T47D (cell line): ENCODE data around the gene SATB2.

Experiments used
- DNase-seq, 2 experiments: peaks; one replicate each; pipeline versions ENCODE4 v3.0.0 to v3.0.0-alpha.2; 2011 to 2012; ENCODE audit warnings: low read depth in 1 of 2, low spot score in 1 of 2
- JUND ChIP-seq: IDR thresholded peaks from 2 replicates; pipeline ENCODE4 v1.6.1; 2012; ENCODE audit warnings: low read depth
- in situ Hi-C: cut with HindIII; loops from 2 replicates; pipeline ENCODE4 v1.10.0; 2016; ENCODE audit warnings: low sequenced_read_pairs, low pct_unique_long_range_greater_than_20kb

The SATB2 gene

DNA sequence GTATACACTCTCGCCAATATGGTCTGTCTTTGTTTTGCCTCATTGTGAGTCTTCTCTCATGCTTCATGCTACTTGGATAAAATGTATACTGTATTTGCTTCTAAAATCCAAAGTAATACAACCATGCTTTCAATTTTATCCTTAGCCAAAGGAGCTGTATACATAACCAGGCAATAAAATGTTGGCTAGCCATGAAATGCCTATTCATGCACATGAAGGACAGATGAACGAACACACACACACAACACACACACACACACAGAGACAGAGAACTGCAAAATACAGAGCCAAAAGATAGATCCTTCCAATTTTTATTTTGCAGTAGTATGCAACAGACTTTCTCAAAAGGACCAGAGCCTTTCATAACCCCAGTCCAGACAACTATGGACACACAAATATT lies 113.7 kb downstream of the SATB2 start:
- DNase-seq = no peak
- in situ Hi-C loops = no loop called here
- no peak for TF ChIP-seq JUND

DNA sequence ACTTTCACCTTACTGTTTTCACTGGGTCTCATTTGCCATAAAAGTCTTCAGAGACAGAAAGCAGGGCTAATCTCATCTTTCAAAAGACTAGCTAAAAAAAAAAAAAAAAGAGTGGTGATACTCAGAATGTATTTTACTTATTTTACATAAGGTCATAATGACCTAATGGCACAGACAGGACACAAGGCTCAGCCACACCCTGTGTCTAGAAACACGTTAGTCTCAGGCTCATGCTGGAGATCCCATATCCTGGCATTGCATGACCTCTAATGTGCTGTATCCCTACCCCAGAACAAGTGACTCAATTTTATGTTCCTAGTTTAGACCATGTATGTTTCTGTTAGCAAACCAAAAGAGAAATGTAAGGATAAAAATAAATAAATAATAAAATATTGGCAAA lies 115.4 kb downstream of the SATB2 start:
- no peak for TF ChIP-seq JUND
- in situ Hi-C loops = no loop called here
- DNase-seq = no peak

DNA sequence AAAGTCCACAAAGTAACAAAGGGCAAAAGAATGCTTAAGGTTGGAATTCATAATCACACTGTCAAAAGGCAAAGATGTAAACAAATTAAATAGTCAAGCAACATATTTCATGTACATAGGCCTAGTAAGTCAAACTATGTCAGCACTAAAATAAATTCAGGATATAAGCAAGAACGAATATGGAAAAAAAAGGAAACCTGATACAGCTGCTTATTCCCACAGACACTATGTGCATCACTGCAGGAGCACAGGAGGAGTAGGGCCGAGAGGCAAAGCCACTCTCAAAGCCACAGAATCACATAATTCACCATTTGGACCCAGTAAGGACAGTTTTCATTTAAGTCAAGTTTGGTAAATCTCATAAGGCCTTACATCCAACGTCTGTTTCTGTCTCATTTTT lies 116.6 kb downstream of the SATB2 start:
- TF ChIP-seq JUND = no peak
- no peak for DNase-seq
- in situ Hi-C loops = no loop called here

DNA sequence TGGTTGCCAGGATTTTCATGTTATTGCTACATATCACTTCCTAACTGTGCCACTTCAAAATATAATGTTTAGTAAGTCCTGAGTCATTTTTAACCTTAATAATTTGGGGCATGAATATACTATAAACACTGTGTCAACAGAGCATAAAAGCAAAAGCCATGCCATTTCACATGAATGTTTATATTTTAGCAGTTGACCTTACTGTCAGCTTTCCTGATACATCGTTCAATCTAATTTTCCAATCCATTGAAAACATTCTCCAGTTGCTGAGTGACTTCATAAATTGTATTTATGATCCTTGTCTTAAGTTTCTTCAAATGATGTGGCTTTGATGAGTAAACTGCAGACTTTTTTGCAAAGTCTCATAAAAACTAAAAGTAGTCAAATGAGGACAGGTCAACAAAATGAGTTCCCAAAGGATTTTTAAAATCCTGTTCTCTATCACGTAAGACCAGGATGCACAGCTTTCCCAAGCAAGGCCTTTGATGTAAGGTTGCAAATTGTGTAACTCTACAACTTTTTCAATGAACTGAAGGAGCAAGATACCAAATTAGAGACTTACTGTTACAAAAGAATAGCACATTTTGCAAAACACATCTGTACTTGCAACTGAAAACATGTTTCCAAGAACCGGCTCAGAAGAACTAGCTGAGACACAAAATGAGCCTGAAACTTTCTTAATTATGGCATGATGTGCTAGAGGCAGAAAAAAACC lies 117.7 kb downstream of the SATB2 start:
- in situ Hi-C loops = no loop called here
- DNase-seq = no peak
- no peak for TF ChIP-seq JUND

DNA sequence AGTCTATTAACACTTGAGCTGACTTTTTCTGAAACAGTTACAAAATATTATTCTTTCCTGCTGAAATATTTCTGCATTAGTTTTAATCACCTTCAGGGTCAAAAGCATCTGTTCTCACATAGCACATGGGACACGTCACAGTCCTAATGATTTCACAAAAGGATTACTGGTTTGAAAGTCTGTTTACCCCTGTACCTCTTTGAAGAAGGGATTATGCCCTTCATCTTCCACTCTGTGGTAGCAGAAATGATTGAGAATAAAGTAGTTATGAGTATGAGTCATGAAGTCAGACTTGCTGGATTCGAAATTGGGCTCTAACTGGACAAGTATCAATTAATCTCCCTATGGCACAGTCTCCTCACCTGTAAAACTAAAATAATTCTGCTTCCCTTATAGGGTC lies 121.2 kb downstream of the SATB2 start:
- in situ Hi-C loops = no loop called here
- TF ChIP-seq JUND = no peak

DNA sequence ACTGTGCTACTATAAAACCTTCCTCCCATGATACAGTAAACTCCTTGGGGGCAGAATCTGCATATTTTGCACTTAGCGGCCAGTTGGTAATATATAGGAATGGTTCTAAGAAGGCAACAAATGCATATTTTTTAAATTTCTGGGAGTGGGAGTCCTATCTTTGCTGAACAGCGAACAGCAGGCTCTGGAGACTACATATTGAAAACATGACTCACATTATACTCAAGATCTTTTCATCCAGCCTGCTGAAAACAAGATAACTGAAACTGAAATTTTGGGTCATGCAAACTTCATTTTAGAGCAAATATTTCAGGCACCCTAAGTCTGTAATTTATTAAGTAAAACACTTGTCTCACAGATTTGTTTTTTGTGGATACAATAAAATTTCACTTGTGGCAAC lies 122.2 kb downstream of the SATB2 start:
- no peak for DNase-seq
- no peak for TF ChIP-seq JUND
- in situ Hi-C loops = no loop called here

More for the DNA sequence above, 121.2 kb downstream of the SATB2 start:
- no peak for DNase-seq

DNA sequence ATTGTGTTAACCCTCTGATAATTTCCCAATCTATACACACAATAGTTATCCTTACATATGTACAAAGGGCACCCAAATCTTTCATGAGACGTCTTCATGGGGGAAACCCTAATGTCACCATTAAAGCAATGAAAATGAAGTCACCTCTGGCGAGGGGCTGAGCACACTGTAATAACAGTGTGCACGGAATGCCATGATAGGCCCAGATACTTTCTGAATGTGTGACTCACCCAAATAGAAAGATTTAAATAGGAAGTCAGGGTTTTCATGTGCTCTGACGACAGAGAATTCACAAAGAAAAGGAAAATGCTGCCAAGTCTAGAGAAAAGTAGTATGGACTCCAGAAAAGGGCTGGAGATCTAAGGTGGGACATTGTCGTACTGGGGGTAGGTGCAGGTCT lies 128.3 kb downstream of the SATB2 start:
- DNase-seq = no peak
- in situ Hi-C loops = no loop called here
- no peak for TF ChIP-seq JUND

DNA sequence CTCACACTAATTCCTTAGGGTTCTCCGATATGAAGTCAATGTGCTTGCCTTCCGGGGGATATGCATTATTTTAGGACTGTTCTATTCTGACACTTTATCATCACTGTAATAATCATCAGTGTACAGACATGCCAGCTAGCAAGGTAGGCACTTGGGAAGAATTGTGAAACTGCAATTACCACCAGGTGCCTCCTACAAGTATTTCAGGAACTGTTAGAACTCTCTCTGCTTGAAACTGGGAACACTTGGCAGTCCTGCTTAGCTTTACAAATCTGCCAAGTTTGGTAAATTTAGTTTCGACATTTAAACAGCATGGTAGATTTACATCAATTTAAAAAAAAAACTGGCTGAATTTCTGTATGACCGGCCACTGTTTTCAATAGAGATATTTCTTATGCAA lies 128.7 kb downstream of the SATB2 start:
- TF ChIP-seq JUND = no peak
- no peak for DNase-seq
- in situ Hi-C loops = no loop called here

DNA sequence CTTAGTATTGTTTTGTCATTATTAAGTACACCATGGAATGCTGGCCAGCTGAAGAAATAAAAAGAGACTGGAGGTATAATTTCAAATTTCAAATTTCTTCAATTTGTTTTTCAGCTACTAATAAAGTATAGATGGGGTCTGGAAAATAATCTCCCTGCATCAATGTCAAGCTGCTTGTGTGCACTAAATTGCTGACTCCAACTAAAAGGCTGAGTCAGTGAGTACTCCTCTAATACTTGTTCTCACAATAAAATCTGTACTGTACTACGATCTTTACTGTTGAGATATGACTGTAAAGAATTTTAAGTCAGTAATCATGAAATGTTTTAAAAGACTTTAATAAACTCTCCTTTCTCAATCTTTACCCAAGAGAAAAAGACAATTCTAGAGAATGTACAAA lies 131.9 kb downstream of the SATB2 start:
- in situ Hi-C loops = no loop called here
- no peak for DNase-seq

DNA sequence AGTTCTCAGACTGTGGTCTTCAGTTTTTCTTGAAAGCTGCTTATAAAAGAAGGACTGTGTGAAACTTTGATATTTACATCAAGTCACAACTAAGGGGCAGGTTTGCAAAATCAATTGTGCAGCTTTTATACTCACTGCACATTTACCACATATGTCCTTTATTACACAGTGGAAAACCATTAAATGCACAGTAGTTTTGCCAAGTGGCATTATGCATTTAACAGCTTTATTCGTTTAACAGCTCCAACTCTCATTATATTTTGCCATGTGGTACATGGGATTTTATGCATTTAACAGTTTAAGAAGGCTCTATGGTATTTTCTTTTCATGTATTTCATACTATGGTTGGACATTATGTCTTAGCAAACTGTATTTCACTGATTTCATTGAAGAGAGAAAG lies 135.6 kb downstream of the SATB2 start:
- in situ Hi-C loops = no loop called here
- DNase-seq = no peak
- no peak for TF ChIP-seq JUND

More for the DNA sequence above, 131.9 kb downstream of the SATB2 start:
- no peak for TF ChIP-seq JUND

DNA sequence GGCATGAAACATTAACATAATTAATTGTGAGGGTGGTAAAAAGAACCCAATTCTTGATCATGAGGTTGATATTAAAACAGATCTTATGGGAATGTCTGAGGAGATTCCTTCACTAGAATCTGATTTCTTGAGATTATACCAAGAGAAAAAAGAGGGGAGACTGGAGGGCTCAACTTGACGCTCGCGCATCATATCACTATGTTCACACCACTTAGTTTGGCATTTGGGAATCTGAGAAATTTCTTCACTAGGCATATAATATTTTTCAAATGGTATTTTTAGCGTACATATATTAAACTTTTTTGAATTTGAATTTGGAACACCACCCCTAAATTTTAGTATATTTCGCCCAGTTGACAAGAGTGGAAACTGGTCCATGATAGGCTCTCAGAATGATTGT lies 140.1 kb downstream of the SATB2 start:
- no peak for DNase-seq
- no peak for TF ChIP-seq JUND
- in situ Hi-C loops = no loop called here

DNA sequence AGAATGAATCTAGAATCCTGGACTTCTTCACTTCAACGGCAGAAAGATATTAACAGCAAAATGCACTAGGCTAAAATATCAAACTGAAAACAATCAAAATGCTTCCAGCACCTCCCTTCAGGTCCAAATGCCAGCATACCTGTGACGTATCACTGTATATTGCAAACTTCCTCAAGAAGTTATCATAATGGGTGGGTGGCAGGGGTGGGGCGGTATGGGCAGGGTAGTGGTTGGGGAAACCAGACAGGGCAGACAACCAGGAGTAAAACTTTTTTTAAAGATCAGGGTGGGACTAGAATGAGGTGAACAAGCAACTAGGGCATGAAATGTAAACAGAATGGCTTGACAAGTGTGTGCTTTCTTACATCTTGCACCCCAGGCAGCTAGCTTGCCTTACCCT lies 140.9 kb downstream of the SATB2 start:
- TF ChIP-seq JUND = no peak
- in situ Hi-C loops = no loop called here

DNA sequence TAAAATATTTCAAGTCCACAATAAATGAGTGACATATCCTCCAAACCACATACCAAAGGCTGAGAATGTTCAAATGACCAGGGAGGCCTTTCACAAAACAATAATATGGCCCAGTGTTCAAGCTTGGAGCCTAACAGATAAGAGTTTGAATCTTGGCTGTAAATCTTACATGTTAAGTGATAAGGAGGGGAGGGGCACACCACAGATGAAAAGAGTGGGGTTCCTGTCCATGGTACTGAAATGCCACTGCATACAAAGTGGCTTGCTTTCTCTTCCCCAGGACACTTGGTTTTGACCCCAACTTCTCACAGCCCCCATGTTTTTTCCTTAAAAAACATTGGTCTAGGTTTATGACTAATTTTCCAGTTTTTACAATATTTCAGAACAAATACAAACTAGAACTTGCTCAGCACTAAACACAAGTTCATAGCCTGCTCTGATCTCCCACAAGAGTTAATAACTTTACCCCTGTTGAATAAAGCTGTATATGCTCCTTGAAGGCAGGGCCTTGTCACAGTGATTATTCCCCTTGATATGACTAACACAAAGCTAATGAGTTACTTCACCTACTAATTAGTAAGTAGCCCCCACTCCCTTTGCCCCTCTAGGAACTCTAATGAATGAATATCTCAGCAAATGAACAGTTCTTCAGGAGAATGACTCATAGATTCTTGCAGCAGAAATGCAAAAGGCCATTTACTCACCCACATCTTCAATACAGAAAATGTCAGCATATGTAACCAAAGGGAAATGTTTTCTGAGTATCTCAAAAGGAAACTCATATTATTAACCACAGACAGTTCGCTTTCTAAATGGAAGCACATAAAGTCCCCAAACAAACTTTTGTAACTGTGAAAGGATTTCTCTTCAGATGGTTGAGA lies 142.2 kb downstream of the SATB2 start:
- DNase-seq = peak in 1 of 2 experiments; percentile 20
- TF ChIP-seq JUND = no peak
- in situ Hi-C loops = no loop called here

More for the DNA sequence above, 140.9 kb downstream of the SATB2 start:
- no peak for DNase-seq
